NCI-H1048 (cell line): ENCODE data around the gene FAM187B.
A peak's percentile ranks its signal among the peaks of the same experiment; 100 is the strongest.

ENCODE experiments used
- DNase-seq: peaks from one replicate; lab custom pipeline; 2025; lab: John Stamatoyannopoulos, UW

Gene FAM187B

GRCh38 chr19:35228177-35228930, at the start of gene FAM187B:
Gene FAM187B, minus strand, starts transcription at chr19:35228739. Its CDS starts 59 bp downstream, at chr19:35228680.
- DNase-seq: no peak

GRCh38 chr19:35276706-35277281, 48.3 kb upstream of the FAM187B start:
- DNase-seq: no peak

DNA sequence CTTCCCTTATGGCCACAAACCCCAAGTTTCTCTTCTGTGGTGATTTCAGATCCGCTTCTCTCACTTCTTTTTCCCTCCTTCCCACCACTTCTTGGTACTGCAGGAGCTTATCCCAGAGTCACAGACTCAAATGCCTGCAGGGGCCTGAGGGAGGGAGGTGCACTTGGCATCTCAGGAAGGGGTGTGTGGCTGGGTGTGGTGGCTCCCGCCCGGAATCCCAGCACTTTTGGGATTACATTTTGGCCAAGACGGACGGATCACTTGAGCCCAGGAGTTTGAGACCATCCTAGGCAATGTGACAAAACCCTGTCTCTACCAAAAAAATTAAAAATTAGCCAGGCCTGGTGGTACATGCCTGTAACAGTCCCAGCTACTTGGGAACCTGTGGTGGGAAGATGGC, 45.8 kb upstream of the FAM187B start:
- no peak for DNase-seq

DNA sequence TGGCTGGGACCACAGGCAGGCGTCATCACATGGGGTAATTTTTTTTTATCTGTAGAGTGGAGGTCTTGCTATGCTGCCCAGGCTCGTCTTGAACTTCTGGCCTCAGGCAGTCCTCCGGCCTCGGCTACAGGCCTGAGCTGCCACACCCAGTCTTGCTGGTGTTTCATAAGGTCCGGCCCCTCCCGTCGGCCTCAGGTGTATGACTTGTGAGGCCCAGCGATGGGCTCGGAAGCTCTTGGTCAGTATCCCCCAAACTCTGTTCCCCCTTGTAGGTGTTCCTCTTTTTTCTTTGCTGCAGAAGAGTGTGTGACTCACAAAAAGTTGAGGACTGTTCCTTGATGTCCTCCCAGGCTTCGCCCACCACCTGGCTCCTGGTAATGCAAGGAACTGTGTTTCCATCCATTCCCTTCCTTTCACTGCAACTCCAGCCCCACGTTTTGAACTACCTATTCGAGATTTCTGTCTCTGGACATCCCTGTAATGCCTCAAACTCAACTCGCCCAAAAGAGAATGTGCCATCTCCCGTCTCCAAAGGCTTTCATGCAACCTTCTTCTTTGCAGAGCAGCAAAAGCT, 45.2 kb upstream of the FAM187B start:
- no peak for DNase-seq

GRCh38 chr19:35272954-35273649, 44.6 kb upstream of the FAM187B start:
- no peak for DNase-seq

- DNase-seq: no peak
Observed at GRCh38 chr19:35272122-35272719, 43.7 kb upstream of the FAM187B start.

DNA sequence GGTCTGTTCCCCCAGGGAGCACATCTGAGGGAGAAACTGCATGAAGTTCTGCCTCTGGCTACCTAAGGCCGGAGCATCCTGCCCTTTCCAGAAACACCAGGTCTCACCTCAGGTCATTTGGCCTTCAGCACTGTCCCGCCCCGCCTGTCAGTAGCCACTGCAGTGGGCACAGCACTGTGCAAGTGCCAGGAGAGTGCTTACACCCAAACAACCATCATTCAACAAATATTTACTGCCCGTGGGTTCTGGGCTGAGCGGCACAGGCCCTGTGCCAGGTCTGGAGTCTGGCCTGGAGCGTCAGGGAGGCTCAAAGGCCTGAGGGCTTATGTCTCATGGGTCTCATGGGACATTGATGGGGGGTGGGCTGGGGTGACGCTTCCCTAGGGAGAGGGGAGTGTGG, 43.0 kb upstream of the FAM187B start:
- DNase-seq: no peak

GRCh38 chr19:35270381-35270811, 41.9 kb upstream of the FAM187B start:
- DNase-seq: no peak

- DNase-seq: no peak
Observed at GRCh38 chr19:35269438-35270117, 41.0 kb upstream of the FAM187B start.

- DNase-seq: peak; percentile 25
Observed at GRCh38 chr19:35268536-35269437, 40.2 kb upstream of the FAM187B start, which contains the start of gene USF2. Gene USF2, plus strand, starts transcription at chr19:35268962. Its CDS starts 140 bp downstream, at chr19:35269102.

GRCh38 chr19:35267818-35268535, 39.4 kb upstream of the FAM187B start:
- no peak for DNase-seq

DNA sequence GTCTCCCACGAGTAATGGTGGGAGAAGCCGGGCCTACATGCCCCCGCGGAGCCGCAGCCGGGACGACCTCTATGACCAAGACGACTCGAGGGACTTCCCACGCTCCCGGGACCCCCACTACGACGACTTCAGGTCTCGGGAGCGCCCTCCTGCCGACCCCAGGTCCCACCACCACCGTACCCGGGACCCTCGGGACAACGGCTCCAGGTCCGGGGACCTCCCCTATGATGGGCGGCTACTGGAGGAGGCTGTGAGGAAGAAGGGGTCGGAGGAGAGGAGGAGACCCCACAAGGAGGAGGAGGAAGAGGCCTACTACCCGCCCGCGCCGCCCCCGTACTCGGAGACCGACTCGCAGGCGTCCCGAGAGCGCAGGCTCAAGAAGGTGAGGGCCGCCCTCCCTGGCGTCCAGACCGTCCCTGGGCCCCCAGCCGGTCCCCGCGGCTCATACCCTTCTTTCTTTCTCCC, 38.8 kb upstream of the FAM187B start:
- DNase-seq: no peak

DNA sequence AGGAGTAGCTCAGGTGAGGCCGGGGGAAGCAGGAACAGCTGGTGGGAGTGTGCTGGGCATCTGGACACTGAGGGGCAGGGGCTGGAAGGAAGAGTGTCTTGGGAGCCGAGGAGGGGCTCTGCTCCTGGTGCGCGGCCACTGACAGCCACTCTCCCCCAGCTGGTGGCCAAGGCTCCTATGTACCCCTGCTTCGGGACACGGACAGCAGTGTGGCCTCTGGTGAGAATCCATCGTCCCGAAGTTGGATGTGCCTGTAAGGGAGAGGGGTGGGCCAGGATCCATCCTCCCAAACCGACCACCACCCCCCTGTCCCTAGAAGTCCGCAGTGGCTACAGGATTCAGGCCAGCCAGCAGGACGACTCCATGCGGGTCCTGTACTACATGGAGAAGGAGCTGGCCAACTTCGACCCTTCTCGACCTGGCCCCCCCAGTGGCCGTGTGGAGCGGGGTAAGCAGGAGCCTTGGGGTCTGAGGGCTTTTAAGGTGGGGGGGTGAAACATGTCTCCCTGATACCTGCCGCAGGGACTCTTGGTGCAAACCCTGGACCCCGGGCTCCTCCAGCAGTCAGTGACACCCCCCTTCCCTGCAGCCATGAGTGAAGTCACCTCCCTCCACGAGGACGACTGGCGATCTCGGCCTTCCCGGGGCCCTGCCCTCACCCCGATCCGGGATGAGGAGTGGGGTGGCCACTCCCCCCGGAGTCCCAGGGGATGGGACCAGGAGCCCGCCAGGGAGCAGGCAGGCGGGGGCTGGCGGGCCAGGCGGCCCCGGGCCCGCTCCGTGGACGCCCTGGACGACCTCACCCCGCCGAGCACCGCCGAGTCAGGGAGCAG, 38.2 kb upstream of the FAM187B start:
- no peak for DNase-seq

- no peak for DNase-seq
Observed at GRCh38 chr19:35265900-35266519, 37.5 kb upstream of the FAM187B start.

- no peak for DNase-seq
Observed at GRCh38 chr19:35265126-35265899, 36.8 kb upstream of the FAM187B start.

DNA sequence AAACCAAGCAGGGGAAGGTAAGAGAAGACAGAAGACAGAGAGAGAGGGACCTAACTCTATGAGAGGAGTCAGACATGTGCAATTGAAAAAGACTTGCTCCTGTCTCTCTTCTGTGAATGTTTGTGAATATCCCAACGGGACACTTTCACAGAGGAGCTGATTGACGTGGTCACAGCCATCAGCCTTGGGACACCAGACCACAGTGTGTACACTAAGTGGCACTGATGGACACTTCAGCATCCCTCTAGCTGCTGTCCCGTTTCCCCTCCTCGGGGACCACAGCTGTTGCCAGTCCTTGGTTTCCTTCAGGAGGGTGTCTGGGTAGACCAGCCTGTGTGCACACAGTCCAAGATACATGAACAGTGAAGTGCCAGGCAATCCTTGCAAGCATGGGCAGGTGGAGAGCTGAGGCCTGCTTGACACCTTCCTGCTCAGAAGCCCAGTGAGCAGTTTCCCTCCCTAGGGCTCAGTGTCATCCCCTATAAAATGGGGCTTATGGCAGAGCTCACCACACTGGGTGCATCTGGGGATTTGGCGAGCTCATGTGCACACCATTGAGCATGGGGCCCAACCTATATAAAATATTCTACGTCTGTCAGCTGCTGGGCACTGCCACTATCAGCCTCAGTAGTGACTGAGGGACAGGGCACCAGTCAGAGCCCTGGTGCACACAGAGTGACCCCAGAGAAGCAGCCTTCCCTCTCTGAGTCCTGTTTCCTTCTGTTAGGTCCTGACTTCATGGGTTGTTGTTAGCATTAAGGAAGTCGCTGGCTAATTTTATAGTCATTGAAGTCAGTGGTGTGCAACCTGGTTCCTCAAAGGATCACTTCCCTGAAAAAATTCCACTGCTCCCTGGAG, 36.0 kb upstream of the FAM187B start:
- DNase-seq: no peak
